Measurements from ENCODE around the gene ARID1B. TPM values are rescaled to one million over a fixed set of nuclear protein-coding genes. Genes with fewer than 3 reads are reported as not detected.

Gene ARID1B
- total and polyA plus RNA-seq, 2 of the 4 experiments (the other 2 are of a cell fraction), result 14.5 to 20.1 TPM

DNA sequence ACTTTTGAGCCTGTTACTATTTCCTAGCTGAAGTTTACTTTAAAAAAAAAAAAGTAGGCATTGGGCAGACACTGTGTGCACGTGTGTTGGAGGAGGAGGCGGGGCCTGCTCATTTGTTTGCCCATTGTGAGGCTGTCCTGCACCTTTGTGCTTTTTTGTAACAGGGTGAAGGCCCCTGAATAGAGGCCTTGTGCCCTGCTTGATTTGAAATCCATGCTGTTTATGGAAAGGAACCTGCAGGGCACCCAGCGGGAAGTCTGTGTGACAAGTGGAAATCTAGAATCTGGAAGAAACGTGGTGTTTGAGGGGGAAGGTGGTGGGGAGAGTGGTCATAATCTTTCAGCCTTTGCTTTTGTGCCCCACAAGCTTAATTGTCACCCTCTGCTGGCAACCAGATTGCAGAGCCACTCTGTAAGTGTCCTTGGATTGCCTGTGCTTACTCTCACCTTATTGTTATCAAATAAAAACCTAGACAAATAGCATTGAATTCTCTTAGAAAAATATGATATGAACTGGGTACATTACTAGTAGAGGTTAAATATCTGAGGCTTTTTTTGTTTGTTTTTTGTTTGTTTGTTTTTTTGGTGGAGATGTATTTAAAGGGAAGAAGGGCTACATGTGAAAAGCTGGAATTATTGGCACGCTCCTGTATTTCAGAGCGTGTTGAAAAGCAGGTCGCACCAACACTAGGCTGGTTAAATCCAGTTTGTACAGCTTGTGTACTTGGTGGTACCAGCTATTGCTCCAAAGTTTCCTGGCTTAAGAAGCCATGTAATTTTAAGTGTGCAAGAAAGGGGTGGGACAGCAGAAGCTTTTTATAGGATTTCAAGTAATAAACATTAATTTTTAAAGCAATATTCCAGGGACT is 156.3 kb downstream of the ARID1B start:
- no peak for ATAC-seq (ENCODE audit: low read depth)
- TF ChIP-seq CTCF (conservative IDR thresholded peaks at IDR 0.05; ENCODE audit: low read depth, low read length), result no peak
- no peak for TF ChIP-seq SMC3 (IDR thresholded peaks at IDR 0.05; ENCODE audit: low read depth, low read length)
- TF ChIP-seq MXI1 (IDR thresholded peaks at IDR 0.05; ENCODE audit: borderline replicate concordance, low read depth, low read length), result no peak
- no peak for TF ChIP-seq RAD21 (IDR thresholded peaks at IDR 0.05; ENCODE audit: low read length)
- no peak for TF ChIP-seq RCOR1 (IDR thresholded peaks at IDR 0.05; ENCODE audit: insufficient replicate concordance, low read length)
- no peak for TF ChIP-seq BHLHE40 (IDR thresholded peaks at IDR 0.05; ENCODE audit: low read depth, low read length)
- TF ChIP-seq FOS (IDR thresholded peaks at IDR 0.05; ENCODE audit: low read depth, low read length), result no peak
- no peak for TF ChIP-seq MAZ (IDR thresholded peaks at IDR 0.05; ENCODE audit: borderline replicate concordance, low read depth, low read length)
- TF ChIP-seq CHD1 (IDR thresholded peaks at IDR 0.05; ENCODE audit: low read depth, low read length), result no peak
- TF ChIP-seq, protein P1, sequence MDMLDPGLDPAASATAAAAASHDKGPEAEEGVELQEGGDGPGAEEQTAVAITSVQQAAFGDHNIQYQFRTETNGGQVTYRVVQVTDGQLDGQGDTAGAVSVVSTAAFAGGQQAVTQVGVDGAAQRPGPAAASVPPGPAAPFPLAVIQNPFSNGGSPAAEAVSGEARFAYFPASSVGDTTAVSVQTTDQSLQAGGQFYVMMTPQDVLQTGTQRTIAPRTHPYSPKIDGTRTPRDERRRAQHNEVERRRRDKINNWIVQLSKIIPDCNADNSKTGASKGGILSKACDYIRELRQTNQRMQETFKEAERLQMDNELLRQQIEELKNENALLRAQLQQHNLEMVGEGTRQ (IDR thresholded peaks at IDR 0.05; ENCODE audit: low read depth, low read length), result no peak
- TF ChIP-seq MAFK (IDR thresholded peaks at IDR 0.05; ENCODE audit: low read depth, low read length), result no peak
- TF ChIP-seq POLR2A (IDR thresholded peaks at IDR 0.05; ENCODE audit: low read depth, low read length), result no peak
- no peak for TF ChIP-seq CEBPB (IDR thresholded peaks at IDR 0.05; ENCODE audit: low read depth, low read length)
- no peak for TF ChIP-seq NFE2L2 (IDR thresholded peaks at IDR 0.05; ENCODE audit: low read depth, low read length)
- no peak for TF ChIP-seq RFX5 (IDR thresholded peaks at IDR 0.05; ENCODE audit: low read depth, low read length)

More for the DNA sequence above, 156.3 kb downstream of the ARID1B start:
- H4K20me1 ChIP-seq (ENCODE audit: insufficient read depth, low read length), result peaks cover 28% of the 10 kb centered on the region
- no peak overlapping the region for H3K4me2 ChIP-seq (ENCODE audit: low read depth, low read length)
- H3K27ac ChIP-seq (ENCODE audit: insufficient read depth, low read length), result no peak overlapping the region
- H3K79me1 ChIP-seq (ENCODE audit: low read depth in 1 of 2, low read length in 2 of 2), result peaks cover 30 to 55% of the 10 kb centered on the region in 2 experiments
- no peak overlapping the region for H2BK15ac ChIP-seq (ENCODE audit: low read depth, low read length)
- dilution Hi-C loops (cut with HindIII; ENCODE audit: low sequenced_read_pairs, unreplicated experiment) (no loop called here), intact Hi-C loops (cut with micrococcal nuclease) (loop anchor here (1.0 kb wide), 1 partner anchor 8 kb away; no protein-coding TSS in a partner anchor), in situ Hi-C loops (cut with MboI; ENCODE audit: low sequenced_read_pairs) (no loop called here)
- H2BK20ac ChIP-seq (ENCODE audit: low read depth, low read length), result no peak overlapping the region
- no peak overlapping the region for H2BK120ac ChIP-seq (ENCODE audit: low read depth, low read length)
- peak overlapping the region; percentile 43 for H2AFZ ChIP-seq (replicated peaks; ENCODE audit: low read length, poor library complexity)
- no peak overlapping the region for H2AK5ac ChIP-seq (ENCODE audit: low read depth, low read length)
- H3K9me3 ChIP-seq (ENCODE audit: control insufficient read depth, insufficient read depth, low read length), result no peaks in the 10 kb centered on the region
- H3K9me1 ChIP-seq (ENCODE audit: insufficient read depth, low read length), result peaks cover 4% of the 10 kb centered on the region; the same call in 1 of the 2 replicates
- no TSS peak for BruUV-seq (replicated peaks)
- no peaks in the 10 kb centered on the region for H3K36me3 ChIP-seq (ENCODE audit: control insufficient read depth, insufficient read depth, low read length)
- H2BK5ac ChIP-seq (ENCODE audit: low read depth, low read length, poor library complexity, severe bottlenecking), result no peak overlapping the region
- WGBS, 2 experiments (ENCODE audit: extremely low coverage in 2 of 2, insufficient read length in 1 of 2), result 100% methylated on average over 2 of the region's 7 CpGs; no CpG with 5 or more reads in 1 of the 2 experiments
- no peak overlapping the region for H3K9ac ChIP-seq (ENCODE audit: low read depth, low read length)
- no peak overlapping the region for H2AK9ac ChIP-seq (replicated peaks; ENCODE audit: low read depth, low read length, poor library complexity)
- no peak overlapping the region for H3K4me3 ChIP-seq (ENCODE audit: insufficient read depth, low read depth, low read length)
- DNase-seq, result no peak
- POLR2A ChIA-PET (ENCODE audit: unreplicated experiment), result no interaction called here
- peaks cover 3% of the 10 kb centered on the region for H3K4me1 ChIP-seq (ENCODE audit: control insufficient read depth, insufficient read depth, low read length)
- no peak overlapping the region for H3K56ac ChIP-seq (ENCODE audit: extremely low read depth, insufficient read depth, low read length)
- no peak overlapping the region for H4K8ac ChIP-seq (ENCODE audit: low read depth in 2 of 2, low read length in 2 of 2)
- no peak overlapping the region for H4K91ac ChIP-seq (ENCODE audit: insufficient read depth, low read depth, low read length)
- H3K18ac ChIP-seq (ENCODE audit: low read depth, low read length), result no peak overlapping the region
- H4K5ac ChIP-seq (ENCODE audit: low read depth, low read length), result no peak overlapping the region
- no peak overlapping the region for H3K23ac ChIP-seq (ENCODE audit: low read depth, low read length)
- no peaks in the 10 kb centered on the region for H3K27me3 ChIP-seq (ENCODE audit: control insufficient read depth, insufficient read depth, low read length)
- H3K4ac ChIP-seq (ENCODE audit: low read depth, low read length), result no peak overlapping the region
- CTCF ChIA-PET, result no interaction called here
- no peak overlapping the region for H3K14ac ChIP-seq (replicated peaks; ENCODE audit: low read depth, low read length)

Data from IMR-90 (cell line).